ENCODE results near the gene TLX2. TPM values are rescaled to one million over a fixed set of nuclear protein-coding genes. Genes with fewer than 3 reads are reported as not detected.

The TLX2 gene
- total RNA-seq, 1 donor, result not detected

GRCh38 chr2:74535440-74535965, 21.3 kb downstream of the TLX2 start:
- H3K4me3 ChIP-seq (ENCODE audit: low read depth, low read length), result no peak overlapping the region
- no peak for DNase-seq (ENCODE audit: low read depth)
- no peak for TF ChIP-seq CTCF (IDR thresholded peaks at IDR 0.05; ENCODE audit: insufficient read depth, low read depth, low read length)

- H3K4me3 ChIP-seq (ENCODE audit: low read depth, low read length), result no peak overlapping the region
- TF ChIP-seq CTCF (IDR thresholded peaks at IDR 0.05; ENCODE audit: insufficient read depth, low read depth, low read length), result no peak
- DNase-seq (ENCODE audit: low read depth), result no peak
Measured at GRCh38 chr2:74536166-74536950, 22.1 kb downstream of the TLX2 start.

GRCh38 chr2:74537140-74537539, 22.9 kb downstream of the TLX2 start:
- H3K4me3 ChIP-seq (ENCODE audit: low read depth, low read length), result no peak overlapping the region
- no peak for DNase-seq (ENCODE audit: low read depth)
- TF ChIP-seq CTCF (IDR thresholded peaks at IDR 0.05; ENCODE audit: insufficient read depth, low read depth, low read length), result no peak

- no peak overlapping the region for H3K4me3 ChIP-seq (ENCODE audit: low read depth, low read length)
- TF ChIP-seq CTCF (IDR thresholded peaks at IDR 0.05; ENCODE audit: insufficient read depth, low read depth, low read length), result no peak
- DNase-seq (ENCODE audit: low read depth), result no peak
Measured at GRCh38 chr2:74538881-74539339, 24.7 kb downstream of the TLX2 start.

GRCh38 chr2:74540291-74540690, 26.0 kb downstream of the TLX2 start:
- no peak for DNase-seq (ENCODE audit: low read depth)
- no peak overlapping the region for H3K4me3 ChIP-seq (ENCODE audit: low read depth, low read length)
- TF ChIP-seq CTCF (IDR thresholded peaks at IDR 0.05; ENCODE audit: insufficient read depth, low read depth, low read length), result no peak

GRCh38 chr2:74542978-74543377, 28.7 kb downstream of the TLX2 start:
- TF ChIP-seq CTCF (IDR thresholded peaks at IDR 0.05; ENCODE audit: insufficient read depth, low read depth, low read length), result no peak
- DNase-seq (ENCODE audit: low read depth), result no peak

More at GRCh38 chr2:74542978-74543377, 28.7 kb downstream of the TLX2 start:
- H3K4me3 ChIP-seq (ENCODE audit: low read depth, low read length), result no peak overlapping the region

Measured in fibroblast of villous mesenchyme (primary cell).